ENCODE measurements around the gene ARHGEF33.

ARHGEF33 gene

DNA sequence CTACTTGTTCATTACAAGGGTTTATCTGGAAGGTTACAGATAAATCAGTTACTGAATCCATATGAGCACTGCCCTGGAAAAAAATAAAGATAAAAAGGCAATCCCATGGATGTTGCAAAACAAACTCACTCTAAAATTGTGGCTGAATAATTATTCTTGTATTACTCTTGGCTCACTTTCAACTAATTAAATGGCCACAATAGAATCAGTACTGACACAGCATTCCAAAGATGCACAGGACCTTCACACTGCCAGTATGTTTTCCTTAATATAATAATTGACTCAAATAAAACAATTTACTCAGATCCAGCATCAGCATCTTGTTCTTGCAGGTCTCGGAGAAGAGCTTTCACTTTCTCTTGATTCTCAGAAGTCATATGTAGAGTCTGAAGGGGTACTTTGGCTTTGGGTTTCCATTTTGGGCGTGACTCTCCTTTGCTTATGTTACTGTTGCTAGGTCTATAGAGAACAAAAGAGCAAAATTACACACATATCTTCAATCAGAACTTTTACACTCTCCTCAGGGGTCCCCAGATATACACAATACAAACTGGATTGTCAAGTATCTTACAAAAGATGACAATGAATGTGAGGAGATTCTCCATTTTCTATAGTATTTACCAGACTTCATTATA, 26.5 kb upstream of the ARHGEF33 start:
- Histone ChIP-seq H3K9me3 (ENCODE audit: insufficient read depth, low read length) (no peaks in the 10 kb centered on the region), H4K20me1 (ENCODE audit: insufficient read depth, low read length) (no peaks in the 10 kb centered on the region), H3K4me2 (ENCODE audit: low read length) (no peak overlapping the region), H3K27me3 (ENCODE audit: low read depth, low read length) (no peaks in the 10 kb centered on the region), H3K4me1 (ENCODE audit: low read length) (no peaks in the 10 kb centered on the region), H3K36me3 (replicated peaks; ENCODE audit: low read depth, low read length) (peaks cover 37% of the 10 kb centered on the region), H2AFZ (ENCODE audit: low read depth, low read length) (no peak overlapping the region), H3K4me3 (ENCODE audit: low read length) (no peak overlapping the region), H3K9ac (ENCODE audit: low read length) (no peak overlapping the region), H3K79me2 (ENCODE audit: low read length) (no peaks in the 10 kb centered on the region), H3K27ac (ENCODE audit: low read length) (no peak overlapping the region)
- no peak for TF ChIP-seq EZH2phosphoT487 (IDR thresholded peaks at IDR 0.05; ENCODE audit: low read depth)
- TF ChIP-seq, protein P1, sequence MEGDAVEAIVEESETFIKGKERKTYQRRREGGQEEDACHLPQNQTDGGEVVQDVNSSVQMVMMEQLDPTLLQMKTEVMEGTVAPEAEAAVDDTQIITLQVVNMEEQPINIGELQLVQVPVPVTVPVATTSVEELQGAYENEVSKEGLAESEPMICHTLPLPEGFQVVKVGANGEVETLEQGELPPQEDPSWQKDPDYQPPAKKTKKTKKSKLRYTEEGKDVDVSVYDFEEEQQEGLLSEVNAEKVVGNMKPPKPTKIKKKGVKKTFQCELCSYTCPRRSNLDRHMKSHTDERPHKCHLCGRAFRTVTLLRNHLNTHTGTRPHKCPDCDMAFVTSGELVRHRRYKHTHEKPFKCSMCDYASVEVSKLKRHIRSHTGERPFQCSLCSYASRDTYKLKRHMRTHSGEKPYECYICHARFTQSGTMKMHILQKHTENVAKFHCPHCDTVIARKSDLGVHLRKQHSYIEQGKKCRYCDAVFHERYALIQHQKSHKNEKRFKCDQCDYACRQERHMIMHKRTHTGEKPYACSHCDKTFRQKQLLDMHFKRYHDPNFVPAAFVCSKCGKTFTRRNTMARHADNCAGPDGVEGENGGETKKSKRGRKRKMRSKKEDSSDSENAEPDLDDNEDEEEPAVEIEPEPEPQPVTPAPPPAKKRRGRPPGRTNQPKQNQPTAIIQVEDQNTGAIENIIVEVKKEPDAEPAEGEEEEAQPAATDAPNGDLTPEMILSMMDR (IDR thresholded peaks at IDR 0.05; ENCODE audit: low read depth, low read length), result no peak

DNA sequence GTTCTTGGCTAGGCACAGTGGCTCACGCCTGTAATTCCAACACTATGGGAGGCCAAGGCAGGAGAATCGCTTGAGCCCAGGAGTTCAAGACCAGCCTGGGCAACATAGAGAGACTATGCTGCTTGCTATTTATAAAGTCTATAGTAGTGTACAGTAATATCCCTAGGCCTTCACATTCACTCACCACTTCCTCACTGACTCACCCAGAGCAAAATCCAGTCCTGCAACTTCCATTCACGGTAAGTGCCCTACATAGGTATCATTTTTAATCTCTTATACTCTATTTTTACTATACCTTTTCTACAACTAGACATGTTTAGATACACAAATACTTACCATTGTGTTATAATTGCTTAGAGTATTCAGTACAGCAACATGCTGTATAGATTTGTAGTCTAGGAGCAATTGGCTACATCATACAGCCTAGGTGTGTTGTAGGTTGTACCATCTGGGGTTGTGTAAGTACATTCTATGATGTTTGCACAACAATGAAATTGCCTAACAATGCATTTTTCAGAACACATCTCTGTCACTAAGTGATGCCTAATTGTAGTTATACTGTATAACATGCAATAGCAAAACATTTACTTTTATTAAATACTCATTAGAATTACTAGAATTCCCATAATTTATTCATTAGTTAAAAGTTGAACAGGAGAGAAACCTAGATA, 22.8 kb upstream of the ARHGEF33 start:
- Histone ChIP-seq H3K27ac (ENCODE audit: low read length) (no peak overlapping the region), H3K9ac (ENCODE audit: low read length) (no peak overlapping the region), H3K27me3 (ENCODE audit: low read depth, low read length) (no peaks in the 10 kb centered on the region), H4K20me1 (ENCODE audit: insufficient read depth, low read length) (no peaks in the 10 kb centered on the region), H3K4me3 (ENCODE audit: low read length) (no peak overlapping the region), H3K4me1 (ENCODE audit: low read length) (no peaks in the 10 kb centered on the region), H2AFZ (ENCODE audit: low read depth, low read length) (no peak overlapping the region), H3K4me2 (ENCODE audit: low read length) (no peak overlapping the region), H3K79me2 (ENCODE audit: low read length) (0 out of 2 replicates have a peak, but pooled peaks cover 3% of the 10 kb centered on the region), H3K36me3 (replicated peaks; ENCODE audit: low read depth, low read length) (peaks cover 23% of the 10 kb centered on the region), H3K9me3 (ENCODE audit: insufficient read depth, low read length) (peaks cover 5% of the 10 kb centered on the region)
- TF ChIP-seq, protein P1 (IDR thresholded peaks at IDR 0.05; ENCODE audit: low read depth, low read length), result no peak
- TF ChIP-seq EZH2phosphoT487 (IDR thresholded peaks at IDR 0.05; ENCODE audit: low read depth), result no peak

DNA sequence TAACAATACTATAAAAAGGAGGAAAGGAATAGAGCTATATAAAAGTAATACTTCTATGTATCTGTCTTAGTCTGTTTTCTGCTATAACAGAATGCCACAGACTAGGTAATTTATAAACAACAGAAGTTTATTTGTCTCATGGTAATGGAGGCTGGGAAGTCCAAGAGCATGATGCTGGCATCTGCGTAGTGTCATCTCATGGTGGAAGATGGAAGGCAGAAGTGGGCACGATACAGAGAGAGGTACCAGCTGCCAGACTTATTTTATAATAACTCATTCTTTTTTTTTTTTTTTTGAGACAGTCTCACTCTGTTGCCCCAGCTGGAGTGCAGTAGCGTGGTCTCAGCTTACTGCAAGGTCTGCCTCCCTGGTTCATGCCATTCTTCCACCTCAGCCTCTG, 18.2 kb upstream of the ARHGEF33 start:
- no peak overlapping the region for H2AFZ ChIP-seq (ENCODE audit: low read depth, low read length)
- H3K27ac ChIP-seq (ENCODE audit: low read length), result no peak overlapping the region
- no peak for TF ChIP-seq EZH2phosphoT487 (IDR thresholded peaks at IDR 0.05; ENCODE audit: low read depth)
- TF ChIP-seq, protein P1 (IDR thresholded peaks at IDR 0.05; ENCODE audit: low read depth, low read length), result no peak
- peaks cover 21% of the 10 kb centered on the region for H3K36me3 ChIP-seq (replicated peaks; ENCODE audit: low read depth, low read length)
- H3K4me2 ChIP-seq (ENCODE audit: low read length), result no peak overlapping the region
- H3K79me2 ChIP-seq (ENCODE audit: low read length), result peaks cover 16% of the 10 kb centered on the region
- H4K20me1 ChIP-seq (ENCODE audit: insufficient read depth, low read length), result no peaks in the 10 kb centered on the region
- H3K27me3 ChIP-seq (ENCODE audit: low read depth, low read length), result no peaks in the 10 kb centered on the region
- peaks cover 5% of the 10 kb centered on the region for H3K9me3 ChIP-seq (ENCODE audit: insufficient read depth, low read length)
- H3K4me1 ChIP-seq (ENCODE audit: low read length), result peaks cover 7% of the 10 kb centered on the region
- no peak overlapping the region for H3K9ac ChIP-seq (ENCODE audit: low read length)
- no peak overlapping the region for H3K4me3 ChIP-seq (ENCODE audit: low read length)

DNA sequence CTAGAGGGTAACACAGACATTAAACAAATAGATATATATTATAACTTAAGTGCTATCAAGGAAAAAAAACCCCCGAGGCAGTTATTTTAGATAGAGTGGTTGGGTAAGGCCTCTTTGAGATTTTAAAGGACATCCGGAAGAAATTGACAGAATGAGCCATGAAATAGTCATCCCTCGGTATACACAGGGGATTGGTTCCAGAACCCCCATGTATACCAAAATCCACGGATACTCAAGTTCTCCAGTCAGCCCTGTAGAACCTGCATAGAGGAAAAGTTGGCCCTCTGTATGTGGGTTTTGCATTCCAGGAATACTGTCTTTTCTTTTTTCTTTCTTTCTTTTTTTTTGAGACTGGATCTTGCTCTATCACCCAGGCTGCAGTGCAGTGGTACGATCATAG, 15.9 kb upstream of the ARHGEF33 start:
- H2AFZ ChIP-seq (ENCODE audit: low read depth, low read length), result no peak overlapping the region
- no peak overlapping the region for H3K4me3 ChIP-seq (ENCODE audit: low read length)
- H3K4me1 ChIP-seq (ENCODE audit: low read length), result peaks cover 9% of the 10 kb centered on the region
- H3K9me3 ChIP-seq (ENCODE audit: insufficient read depth, low read length), result peaks cover 5% of the 10 kb centered on the region
- H3K79me2 ChIP-seq (ENCODE audit: low read length), result peaks cover 16% of the 10 kb centered on the region
- H3K27ac ChIP-seq (ENCODE audit: low read length), result no peak overlapping the region
- TF ChIP-seq EZH2phosphoT487 (IDR thresholded peaks at IDR 0.05; ENCODE audit: low read depth), result no peak
- TF ChIP-seq, protein P1 (IDR thresholded peaks at IDR 0.05; ENCODE audit: low read depth, low read length), result no peak
- H3K4me2 ChIP-seq (ENCODE audit: low read length), result no peak overlapping the region
- H3K9ac ChIP-seq (ENCODE audit: low read length), result no peak overlapping the region
- H3K36me3 ChIP-seq (replicated peaks; ENCODE audit: low read depth, low read length), result peaks cover 13% of the 10 kb centered on the region
- H3K27me3 ChIP-seq (ENCODE audit: low read depth, low read length), result no peaks in the 10 kb centered on the region
- H4K20me1 ChIP-seq (ENCODE audit: insufficient read depth, low read length), result no peaks in the 10 kb centered on the region

All from OCI-LY3 (cell line).